Measurements from ENCODE around the gene HTRA1. TPM values are rescaled to one million over a fixed set of nuclear protein-coding genes. Genes with fewer than 3 reads are reported as not detected.

Gene HTRA1
- polyA plus RNA-seq, 10 donors, result 86.1 to 172 (median 119) TPM

DNA sequence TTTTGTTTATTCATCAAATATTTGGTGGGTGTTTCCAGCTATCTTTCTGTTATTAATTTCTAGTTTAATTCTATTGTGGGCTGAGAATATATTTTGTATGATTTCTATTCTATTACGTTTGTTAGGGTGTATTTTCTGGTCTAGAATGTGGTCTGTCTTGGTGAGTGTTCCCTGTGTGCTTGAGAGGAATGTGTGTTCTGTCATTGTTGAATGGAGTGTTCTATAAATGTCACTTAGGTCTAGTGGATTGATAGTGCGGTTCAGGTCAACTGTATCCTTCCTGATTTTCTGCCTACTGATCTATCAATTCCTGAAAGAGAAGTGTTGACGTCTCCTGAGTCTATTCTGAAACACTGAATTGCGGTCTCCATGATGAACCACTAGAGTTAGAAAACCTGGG is 8.5 kb downstream of the HTRA1 start:
- DNase-seq, result no peak

DNA sequence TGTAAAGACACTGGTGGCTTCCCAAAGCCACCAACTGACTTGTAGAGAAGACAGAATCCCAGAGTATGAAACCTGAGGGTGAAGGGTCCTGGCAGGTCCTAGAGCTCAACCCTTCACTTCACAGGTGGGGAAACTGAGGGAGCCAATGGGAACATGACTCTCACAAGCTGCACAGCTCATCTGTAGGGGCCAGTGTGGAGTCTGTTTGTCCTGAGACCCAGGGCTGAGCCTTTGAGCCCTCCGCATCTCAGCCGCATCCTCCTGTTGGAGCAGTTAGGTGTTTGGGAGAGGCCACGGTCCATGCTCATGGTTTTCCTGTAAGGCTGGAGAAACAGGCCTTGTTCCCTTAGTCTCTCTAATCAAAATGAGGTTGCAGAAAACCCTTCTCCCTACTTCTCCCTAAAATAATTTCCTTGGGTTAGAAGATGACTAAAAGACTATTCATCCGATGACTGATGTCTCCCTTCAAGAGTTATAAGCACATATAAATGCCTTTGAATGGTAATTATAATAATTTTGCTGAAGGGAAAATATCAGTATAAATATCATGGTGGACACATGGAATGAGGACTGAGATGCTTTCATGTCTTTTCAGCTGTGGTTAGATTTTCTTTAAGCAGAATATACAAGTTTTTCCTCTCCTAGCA is 10.3 kb downstream of the HTRA1 start:
- no peak for DNase-seq

DNA sequence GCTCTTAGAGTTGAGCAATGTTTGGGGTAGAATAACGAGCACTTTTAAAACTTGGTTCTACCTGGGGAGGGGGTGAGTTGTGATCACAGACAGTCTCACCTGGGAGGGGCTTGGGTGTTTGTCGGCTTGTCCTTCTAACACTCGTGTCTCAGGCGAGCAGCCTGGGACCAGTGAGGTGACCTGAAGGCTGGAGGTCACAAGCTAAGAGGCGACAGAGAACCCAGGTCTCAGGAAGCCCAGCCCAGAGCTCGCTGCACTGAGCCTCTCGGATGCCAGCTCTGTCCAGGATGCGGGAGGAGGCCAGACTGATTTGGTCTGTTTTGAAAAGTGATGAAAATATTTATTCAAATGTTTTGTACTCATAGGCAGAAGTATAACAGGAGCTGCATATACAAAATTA is 11.8 kb downstream of the HTRA1 start:
- no peak for DNase-seq

DNA sequence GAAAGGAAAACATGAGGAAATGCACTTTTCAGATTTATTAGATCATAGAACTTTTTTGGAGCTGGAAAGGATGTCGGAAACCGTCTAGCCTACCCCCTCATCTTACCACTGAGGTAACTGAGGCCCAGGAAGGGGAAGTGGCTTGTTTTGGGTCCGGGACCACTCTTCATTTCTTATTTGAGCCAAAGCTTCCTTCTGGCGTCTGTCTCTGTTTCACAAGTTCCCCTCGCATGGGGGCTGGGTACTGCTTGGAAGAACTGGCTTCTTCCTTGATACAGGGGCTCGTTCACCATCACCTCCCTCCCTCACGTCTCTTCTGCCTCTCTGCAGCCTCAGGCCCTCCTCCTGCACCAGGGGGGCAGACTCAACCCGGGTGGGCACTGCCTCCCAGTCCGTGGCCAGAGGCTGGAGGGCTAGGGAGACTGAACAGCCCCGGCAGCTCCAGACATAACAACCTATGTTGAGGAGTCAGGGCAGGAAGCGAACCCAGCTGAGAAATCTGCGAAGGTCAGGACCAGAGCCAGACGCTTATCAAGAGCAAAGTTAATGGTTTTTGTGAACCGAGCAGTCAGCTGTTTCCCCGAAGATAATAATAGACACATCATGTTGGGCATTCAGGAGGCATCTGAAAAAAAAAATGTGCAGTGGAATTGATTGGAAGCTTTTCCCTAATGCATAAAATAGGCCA is 12.9 kb downstream of the HTRA1 start:
- DNase-seq, result peak in 1 of 3 donors; percentile 59

DNA sequence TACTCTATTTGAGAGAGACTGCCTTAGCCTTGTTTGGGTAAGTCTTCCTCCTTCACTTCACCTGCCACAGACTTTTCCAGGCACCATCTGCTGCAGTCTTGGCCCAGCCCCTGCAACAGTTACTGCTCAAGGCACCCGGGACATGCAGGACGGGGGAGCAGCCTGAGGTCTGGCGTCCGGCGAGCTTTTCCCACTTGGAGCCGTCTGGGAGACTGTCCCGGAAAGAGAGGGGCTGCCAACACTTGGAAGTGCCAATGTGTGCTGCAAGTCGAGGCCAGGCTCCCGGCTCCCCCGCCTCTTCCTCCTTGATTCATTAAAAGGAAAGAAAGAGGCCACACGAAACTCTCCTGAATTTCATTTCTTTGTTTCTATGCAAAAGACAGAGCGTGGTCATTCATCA is 13.7 kb downstream of the HTRA1 start:
- peak in 2 of 3 donors; percentile 68 to 75 for DNase-seq

DNA sequence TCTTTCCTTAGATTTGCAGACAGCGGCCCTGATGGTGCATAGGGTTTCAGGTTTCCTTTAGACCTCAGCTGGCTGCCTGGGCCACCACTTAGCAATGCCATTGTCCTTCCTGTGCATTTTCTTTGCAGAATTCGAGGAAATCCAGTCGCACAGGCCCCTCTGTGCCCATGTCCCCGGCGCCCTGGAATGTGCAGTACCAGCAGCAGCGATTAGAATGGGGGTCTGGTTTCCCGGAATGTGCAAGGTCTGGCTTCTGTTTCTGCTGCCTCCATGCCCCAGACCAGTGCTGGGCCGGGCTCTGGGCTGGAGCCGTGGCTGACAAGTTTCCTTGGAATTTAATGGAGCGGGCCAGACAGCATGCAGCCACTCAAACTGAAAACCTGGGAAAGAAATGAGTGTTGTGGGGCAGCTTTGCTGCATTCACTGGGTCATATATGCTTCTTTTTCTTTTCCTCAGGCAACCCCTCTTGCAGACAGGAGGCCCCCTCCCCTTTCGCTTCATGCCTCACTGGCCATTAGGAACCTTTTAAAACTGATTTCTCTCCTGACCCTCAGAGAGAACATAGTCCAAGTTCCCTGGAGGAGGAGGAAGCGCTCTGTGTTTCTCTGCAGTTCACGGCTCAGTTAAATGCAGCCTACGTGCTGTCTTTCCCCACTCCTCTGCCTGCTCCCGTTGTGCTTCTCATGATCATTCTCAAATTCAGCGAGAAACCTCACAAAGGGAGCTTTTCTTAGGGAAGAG is 14.4 kb downstream of the HTRA1 start:
- peak in 1 of 3 donors; percentile 28 for DNase-seq

DNA sequence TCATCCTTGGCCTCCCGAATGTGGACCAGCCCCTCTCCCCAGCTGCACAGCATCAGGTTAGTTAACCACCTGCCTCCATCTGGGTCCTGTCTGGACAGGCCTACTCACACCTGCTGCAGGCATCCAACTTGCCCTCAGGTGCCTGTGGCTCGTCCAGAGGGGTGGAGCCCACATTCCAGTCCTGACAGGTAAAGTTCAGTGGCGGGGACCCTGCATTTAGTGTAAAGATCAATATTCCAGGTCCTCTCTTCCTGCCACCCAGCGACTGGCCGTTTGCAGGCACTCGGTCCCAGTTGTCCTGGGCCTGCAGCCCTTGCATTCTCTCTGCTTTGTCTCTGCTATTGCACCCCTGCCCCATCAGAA is 15.0 kb downstream of the HTRA1 start:
- DNase-seq, result no peak

DNA sequence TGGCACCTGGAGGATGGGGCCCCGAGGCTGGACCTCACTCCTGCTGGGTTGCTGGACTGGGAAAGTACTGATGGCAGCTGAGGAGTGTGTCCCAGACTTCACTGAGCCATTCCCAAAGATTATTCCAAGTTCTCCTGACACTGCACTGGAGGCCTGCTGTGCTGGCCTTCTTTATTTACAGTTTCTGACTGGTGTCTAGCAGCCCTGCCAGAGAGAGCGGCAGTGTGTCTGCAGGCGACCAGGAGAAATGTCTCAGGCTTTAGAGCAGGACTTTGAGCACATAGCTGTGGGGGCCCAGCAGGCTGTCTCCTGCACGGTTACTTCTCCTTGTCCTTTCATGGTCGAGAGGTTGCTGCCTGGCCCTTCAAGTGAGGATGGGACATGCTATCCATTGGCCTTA is 16.1 kb downstream of the HTRA1 start:
- no peak for DNase-seq

DNA sequence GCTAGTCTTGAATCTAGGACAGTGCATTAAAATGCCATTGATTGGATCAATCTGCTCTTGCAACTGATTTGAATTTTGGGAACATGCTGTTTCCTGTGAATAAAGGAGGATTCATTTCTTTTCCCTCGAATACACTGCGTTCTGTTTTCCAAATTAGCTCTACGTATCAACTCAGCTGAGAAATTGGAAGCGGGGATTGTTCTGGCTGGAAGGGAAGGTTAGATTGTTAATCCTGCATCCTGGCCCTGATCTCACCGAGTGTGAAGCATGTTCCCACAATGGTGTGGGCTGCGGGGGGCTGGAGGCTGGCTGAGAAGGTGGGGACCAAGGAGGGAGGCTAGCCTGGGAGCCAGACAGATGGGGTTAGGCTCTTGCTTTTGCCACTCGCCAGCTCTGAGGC is 17.6 kb downstream of the HTRA1 start:
- DNase-seq, result peak in 1 of 3 donors; percentile 64

DNA sequence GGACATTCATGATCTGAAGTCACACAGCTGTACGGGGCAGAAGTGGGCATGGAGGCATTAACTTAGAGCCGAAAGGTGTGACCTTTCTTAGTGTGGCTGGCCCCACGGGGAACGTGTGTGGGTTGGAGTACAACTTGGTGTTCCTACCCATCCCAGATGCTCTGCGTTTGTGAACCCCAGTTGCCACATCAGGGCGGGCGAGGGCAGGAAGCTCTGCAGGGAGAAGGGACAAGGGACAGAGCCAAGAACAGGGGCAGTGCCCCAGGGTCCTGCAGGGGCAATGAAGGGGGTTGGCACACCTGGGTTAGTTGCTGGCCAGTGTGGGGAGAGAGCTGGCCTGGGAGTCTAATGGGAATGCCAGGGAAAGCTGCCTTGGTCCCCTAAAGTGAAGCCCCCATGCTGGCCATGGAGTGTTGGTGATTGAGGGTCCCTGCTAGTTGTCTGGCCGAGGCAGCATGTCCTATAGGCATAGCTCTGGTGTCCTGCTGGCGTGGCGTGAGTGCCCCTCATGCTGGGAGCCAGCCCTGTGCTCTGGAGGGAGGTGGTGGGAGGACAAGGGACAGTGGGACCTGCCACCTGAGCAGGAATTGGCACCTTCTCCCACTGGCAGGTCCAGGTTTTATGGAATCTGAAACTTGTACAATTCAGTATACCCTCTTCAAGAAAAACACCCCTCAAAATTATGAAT is 18.9 kb downstream of the HTRA1 start:
- no peak for DNase-seq

DNA sequence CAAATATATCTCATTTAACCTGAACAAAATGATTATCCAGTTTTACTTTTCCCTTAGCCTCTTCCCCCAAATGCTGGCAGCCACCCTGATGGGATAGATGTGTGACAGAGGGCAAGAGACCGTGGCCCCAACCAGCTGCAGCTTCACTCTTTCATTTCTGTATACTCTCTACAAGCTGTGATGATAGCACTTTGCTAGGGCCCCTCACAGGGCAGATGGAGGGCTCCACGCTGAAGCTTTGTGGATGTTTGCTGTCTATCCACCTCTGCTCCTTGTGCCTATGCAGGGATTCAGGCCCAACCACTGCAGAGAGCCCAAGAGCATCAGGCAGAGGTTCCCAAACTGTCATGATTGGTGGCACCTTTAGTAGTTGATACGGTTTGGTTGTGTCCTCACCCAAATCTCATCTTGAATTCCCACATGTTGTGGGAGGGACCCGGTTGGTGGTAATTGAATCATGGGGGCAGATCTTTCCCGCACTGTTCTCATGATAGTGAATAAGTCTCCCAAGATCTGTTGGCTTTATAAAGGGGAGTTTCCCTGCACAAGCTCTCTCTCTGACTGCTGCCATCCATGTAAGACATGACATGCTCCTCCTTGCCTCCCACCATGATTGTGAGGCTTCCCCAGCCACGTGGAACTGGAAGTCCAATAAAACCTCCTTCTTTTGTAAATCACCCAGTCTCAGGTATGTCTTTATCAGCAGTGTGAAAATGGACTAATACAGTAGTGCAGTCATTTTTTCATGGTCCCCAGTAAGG is 20.1 kb downstream of the HTRA1 start:
- DNase-seq, result no peak

DNA sequence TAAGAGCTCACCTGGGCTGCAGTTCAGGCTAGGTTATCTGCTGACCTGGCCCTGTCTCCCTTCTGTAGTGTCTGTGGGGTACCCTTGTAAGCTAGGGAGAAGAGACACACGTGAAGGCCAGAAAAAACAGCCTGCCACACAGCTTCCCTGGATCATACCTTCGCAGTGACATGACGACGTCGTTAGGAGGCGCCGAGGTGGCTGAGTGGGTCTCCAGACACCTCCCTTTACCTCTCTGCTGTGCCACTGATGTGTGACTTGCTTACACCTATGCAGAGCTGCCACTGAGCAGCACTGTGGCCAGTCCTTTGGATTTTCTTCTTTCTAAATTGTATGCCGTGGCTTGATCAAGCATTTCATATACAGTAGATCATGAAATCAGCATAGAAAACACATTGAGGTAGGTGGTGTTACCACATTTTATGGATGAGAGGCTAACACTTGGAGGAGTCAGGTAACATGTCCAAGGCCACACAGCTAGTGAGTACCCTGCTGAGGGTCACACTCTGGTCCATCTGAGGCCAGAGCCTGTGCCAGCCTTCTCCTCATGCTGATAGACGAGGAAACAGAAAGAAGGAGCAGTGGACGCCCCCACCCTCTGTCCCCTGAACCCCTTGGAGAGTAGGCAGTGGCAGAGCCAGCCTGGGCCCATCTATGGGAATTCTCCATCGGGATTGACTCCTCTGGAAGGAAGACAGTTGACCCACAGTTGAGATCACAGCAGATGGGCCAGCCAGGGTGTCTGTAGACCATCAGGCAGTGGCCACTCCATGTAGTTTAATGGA is 23.1 kb downstream of the HTRA1 start:
- no peak for DNase-seq

DNA sequence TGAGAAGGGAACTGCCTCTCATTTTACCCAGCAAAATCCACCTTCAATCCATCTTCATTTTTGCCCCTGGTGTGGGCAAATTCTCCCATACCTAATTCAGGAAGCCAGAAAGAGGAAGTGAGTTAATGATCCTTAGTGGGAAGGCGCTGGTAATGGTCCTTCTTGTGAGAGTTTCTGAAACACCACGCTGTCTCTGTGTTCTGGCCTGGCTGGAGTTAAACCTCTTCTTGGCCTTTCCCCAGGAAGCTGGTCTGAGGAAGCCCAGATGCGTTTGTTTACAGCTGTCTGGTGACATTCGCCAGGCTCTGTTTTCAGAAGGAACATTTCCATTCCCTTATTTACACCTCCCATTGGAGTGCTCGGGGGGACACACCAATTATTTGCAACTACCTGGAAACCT is 24.3 kb downstream of the HTRA1 start:
- DNase-seq, result peak in 1 of 3 donors; percentile 73

DNA sequence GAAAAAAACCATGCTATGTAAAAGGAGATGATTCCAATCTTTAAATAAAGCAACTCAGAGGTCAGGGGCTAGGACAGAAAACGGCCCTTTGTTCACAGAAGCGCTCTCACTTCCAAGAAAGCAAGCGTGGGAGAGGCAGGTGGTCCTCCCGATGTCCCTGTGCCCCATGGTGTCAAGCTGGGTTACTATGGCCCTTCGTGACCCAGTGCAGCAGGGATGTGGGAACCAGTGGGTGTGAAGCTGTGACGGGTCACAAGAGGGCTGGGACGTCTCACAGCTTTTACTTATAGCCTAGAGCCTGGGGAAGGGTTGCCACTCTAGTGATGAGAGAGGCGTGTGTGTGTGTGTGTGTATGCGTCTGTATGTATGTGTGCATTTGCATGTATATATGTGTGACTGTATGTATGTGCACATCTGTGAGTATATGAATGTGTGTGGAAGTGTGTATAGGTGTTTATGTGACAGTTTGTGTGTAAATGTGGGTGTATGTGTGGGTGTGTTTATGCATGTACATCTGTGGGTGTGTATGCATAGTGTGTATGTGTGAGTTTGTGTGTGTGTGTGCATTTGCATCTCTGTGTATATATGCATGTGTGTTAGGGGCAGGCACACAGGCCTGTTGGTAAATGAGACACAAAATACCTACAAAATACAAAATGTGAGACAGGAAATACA is 25.2 kb downstream of the HTRA1 start:
- no peak for DNase-seq

DNA sequence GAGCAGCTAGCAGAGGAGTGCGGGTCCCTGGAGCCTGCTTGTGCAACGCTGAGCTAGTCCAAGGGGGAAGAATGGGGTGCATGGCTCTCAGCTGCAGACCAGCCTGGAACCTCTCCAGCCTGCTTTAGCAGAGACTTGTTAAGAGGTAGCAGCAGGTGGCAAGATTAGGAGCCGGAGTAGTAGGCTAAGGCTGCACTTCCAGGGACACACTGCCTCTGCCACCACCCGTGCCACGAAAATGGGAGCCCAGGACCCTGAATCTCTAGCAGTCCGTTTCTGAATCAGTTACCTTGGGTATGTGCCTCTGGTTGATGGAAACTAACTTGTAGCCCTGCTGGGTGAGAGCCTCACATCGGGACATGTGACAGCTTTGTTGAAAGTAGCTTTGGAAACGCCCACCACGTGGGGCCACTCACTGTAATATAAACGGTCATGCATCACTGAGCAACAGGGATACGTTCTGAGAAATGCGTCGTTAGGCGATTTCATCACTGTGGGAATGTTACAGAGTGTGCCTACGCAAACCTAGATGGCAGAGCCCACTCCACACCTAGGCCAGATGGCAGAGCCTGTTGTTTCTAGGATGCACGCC is 25.9 kb downstream of the HTRA1 start:
- peak in 1 of 3 donors; percentile 39 for DNase-seq

DNA sequence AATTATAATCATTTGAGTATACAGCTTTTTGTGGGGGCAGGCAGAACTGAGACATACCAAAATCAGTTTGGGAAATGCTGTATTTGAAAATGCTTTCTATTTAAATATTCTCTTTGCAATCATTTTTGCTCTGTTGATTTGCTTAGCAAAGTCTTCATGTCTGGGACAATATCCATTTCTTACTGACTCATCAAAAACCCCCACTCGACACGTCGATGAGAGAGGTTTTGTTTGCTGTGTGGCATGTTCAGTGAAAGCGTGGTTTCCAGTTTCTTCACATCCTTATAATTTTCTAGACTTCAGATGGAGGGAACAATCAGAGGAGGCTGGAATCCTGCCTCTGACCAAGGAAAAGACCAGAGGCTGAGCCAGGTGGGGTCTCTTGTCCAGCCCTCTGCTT is 28.9 kb downstream of the HTRA1 start:
- DNase-seq, result no peak

DNA sequence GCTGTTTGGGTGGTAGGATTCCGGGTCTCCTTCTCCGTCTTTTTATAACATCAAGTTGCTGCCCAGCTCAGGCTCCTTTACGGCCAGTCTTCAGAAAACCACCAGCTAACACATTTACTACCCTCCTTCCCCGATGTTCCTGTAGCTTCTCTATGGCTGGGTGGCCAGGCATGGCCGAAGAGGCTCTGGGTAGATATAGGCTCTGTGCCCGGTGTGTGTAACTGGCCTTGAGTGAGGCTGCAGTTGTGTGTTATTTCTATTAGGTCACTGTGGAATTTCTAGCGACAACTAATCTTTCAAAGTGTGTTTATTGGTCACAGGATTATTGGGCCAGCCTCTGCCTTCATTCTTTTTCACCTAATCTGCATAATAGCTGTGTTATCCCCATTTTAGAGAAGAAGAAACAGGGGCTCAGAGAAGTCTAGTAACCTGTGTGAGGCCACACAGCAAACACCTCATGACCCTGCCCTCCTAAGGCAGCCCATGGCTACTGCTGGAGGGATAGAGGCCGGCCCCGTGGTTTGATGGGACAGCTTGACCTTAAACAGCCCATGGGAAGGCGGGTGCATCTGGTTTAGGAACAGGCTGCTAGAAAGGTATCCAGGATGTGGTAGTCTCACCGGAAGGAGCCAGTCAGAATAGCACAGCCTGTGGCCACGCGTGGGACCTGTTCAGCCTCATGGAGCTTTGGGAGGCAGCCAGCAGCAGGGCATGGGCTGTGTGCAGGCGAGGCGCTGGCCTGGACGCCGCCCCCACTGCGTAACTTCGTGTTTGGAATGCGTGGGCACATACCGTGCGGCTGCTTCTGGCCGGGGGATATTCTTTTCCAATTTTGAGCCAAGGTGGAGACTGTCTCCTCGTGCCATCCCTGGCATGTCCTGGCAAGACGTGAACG is 29.7 kb downstream of the HTRA1 start:
- no peak for DNase-seq

DNA sequence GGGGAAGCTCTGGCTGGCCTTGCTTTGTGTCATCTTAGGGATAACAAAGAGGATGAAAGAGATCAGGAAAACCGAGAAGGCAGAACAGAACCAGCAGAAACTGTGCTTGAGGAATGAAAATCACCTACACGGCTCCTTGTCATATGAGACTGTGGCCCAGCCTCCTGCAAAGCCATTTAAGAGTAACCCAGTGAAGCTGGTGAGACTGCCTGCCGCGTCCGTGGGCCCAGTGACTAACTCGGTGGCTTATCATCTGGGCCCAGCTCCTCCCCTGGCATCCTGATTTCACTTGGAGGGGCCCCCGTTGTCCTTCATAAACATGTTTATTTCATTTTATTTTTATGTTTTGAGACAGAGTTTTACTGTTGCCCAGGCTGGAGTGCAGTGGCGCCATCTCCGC is 30.7 kb downstream of the HTRA1 start:
- DNase-seq, result no peak

DNA sequence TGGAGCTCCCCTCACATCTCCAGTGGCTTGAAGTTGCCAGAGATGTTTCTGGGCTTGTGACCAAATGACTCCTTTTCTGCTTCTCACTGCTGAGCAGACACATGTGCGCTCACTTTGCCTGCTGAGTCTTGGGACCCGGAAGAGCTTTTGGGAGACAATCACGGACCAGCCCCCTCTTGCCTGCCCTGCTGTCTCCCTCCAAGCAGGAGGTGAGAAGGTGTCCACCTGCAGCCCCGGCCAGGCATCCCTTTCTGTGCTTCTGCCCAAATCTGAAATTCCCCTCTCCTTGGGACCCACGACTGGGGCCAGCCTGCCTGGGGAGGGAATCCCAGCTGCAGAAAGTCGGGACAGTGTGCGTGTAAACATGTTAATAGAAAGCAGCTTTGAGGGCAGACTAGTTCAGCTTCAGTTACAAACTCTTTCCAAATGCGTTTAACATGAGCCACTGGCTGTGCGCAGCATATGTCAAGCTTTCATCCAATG is 31.7 kb downstream of the HTRA1 start:
- peak; percentile 88 to 97 (median 92) for DNase-seq

Measured in muscle of back (tissue), 11 donors.